SH-SY5Y (cell line): ENCODE results near the gene BABAM2.

ENCODE experiments used
- GATA2 ChIP-seq: IDR thresholded peaks from 2 replicates; pipeline ENCODE4 v1.6.1; 2011; ENCODE audit warnings: mild to moderate bottlenecking, low read depth, low read length
- GATA3 ChIP-seq: IDR thresholded peaks from 2 replicates; pipeline ENCODE4 v1.6.1; 2011; ENCODE audit warnings: low read depth, mild to moderate bottlenecking, low read length, moderate library complexity

GRCh38 chr2:28360718-28361293 lies 470.3 kb downstream of the BABAM2 start:
- TF ChIP-seq GATA2: no peak
- no peak for TF ChIP-seq GATA3
